GM23338 (cell line): ENCODE data around the gene PCDHA9. TPM values are rescaled to one million over a fixed set of nuclear protein-coding genes. Genes with fewer than 3 reads are reported as not detected.

Experiments used
- ATAC-seq: fragments of 200-7000 bp; cut with Tn5 transposase; 3 replicates; pipeline ENCODE4 v1.9.1; 2020
- DNase-seq: peaks from one replicate; pipeline ENCODE4 v3.0.0-alpha.2; 2015; ENCODE audit warnings: low spot score
- H2AFZ ChIP-seq: fragments of 200-600 bp; sonication (generic); 2 replicates; pipeline ENCODE4 v1.8.0; 2016; ENCODE audit warnings: antibody characterized with exemption, mild to moderate bottlenecking, moderate library complexity
- H3F3A ChIP-seq: fragments of 200-600 bp; sonication (generic); replicated peaks from 2 replicates; pipeline ENCODE4 v1.8.0; 2017; ENCODE audit warnings: antibody characterized with exemption, mixed run types, low read depth
- H3K27ac ChIP-seq: fragments of 200-600 bp; sonication (generic); 2 replicates; pipeline ENCODE4 v1.6.1; 2016; ENCODE audit warnings: low read depth
- H3K27me3 ChIP-seq: fragments of 200-600 bp; sonication (generic); 2 replicates; pipeline ENCODE4 v1.8.0; 2016; ENCODE audit warnings: mild to moderate bottlenecking, mixed run types, moderate library complexity; ENCODE audit not compliant: insufficient read depth
- H3K36me3 ChIP-seq: fragments of 200-600 bp; sonication (generic); 2 replicates; pipeline ENCODE4 v1.8.0; 2016; ENCODE audit warnings: mild to moderate bottlenecking; ENCODE audit not compliant: insufficient read depth
- H3K4me1 ChIP-seq: fragments of 200-600 bp; sonication (generic); 2 replicates; pipeline ENCODE4 v1.8.0; 2016; ENCODE audit warnings: mild to moderate bottlenecking, moderate library complexity; ENCODE audit not compliant: insufficient read depth
- H3K4me2 ChIP-seq: fragments of 200-600 bp; sonication (generic); 2 replicates; pipeline ENCODE4 v1.7.1; 2017; ENCODE audit warnings: mixed run types
- H3K4me3 ChIP-seq: fragments of 200-600 bp; sonication (generic); 2 replicates; pipeline ENCODE4 v1.6.1; 2016; ENCODE audit warnings: mixed run types
- H3K79me2 ChIP-seq: fragments of 200-600 bp; sonication (generic); replicated peaks from 2 replicates; pipeline ENCODE4 v1.8.0; 2017; ENCODE audit warnings: mild to moderate bottlenecking; ENCODE audit not compliant: insufficient read depth
- H3K9me2 ChIP-seq: fragments of 200-600 bp; sonication (generic); 2 replicates; pipeline ENCODE4 v1.8.0; 2017; ENCODE audit not compliant: insufficient read depth
- H4K20me1 ChIP-seq: fragments of 200-600 bp; sonication (generic); replicated peaks from 2 replicates; pipeline ENCODE4 v1.8.0; 2017; ENCODE audit warnings: mild to moderate bottlenecking; ENCODE audit not compliant: insufficient read depth
- H3K27ac Mint-ChIP-seq: 2 replicates; pipeline ENCODE4 v1.8.0; 2020; ENCODE audit warnings: inconsistent platforms, mild to moderate bottlenecking, moderate library complexity, mixed read lengths
- H3K27me3 Mint-ChIP-seq: 3 replicates; pipeline ENCODE4 v1.8.0; 2022; ENCODE audit warnings: low read depth, mild to moderate bottlenecking, moderate library complexity, mixed read lengths, inconsistent platforms; ENCODE audit not compliant: insufficient read depth, poor library complexity
- H3K36me3 Mint-ChIP-seq: 3 replicates; pipeline ENCODE4 v1.8.0; 2021; ENCODE audit warnings: low read depth, mild to moderate bottlenecking, inconsistent platforms, moderate library complexity, mixed read lengths
- H3K4me1 Mint-ChIP-seq: 3 replicates; pipeline ENCODE4 v1.8.0; 2020; ENCODE audit warnings: mild to moderate bottlenecking, inconsistent platforms, mixed read lengths
- H3K4me3 Mint-ChIP-seq: 3 replicates; pipeline ENCODE4 v1.8.0; 2021; ENCODE audit warnings: moderate library complexity, mild to moderate bottlenecking, inconsistent platforms, mixed read lengths
- H3K9me3 Mint-ChIP-seq: 3 replicates; pipeline ENCODE4 v1.8.0; 2020; ENCODE audit warnings: moderate library complexity, mild to moderate bottlenecking, inconsistent platforms, mixed read lengths
- CREB1 ChIP-seq: fragments of 250-450 bp; sonication (Bioruptor Pico); IDR thresholded peaks from 2 replicates; pipeline ENCODE4 v1.5.0; 2020; ENCODE audit warnings: low read depth, mild to moderate bottlenecking, moderate library complexity
- CTCF ChIP-seq, 2 experiments: fragments of 200-600 bp in 1 of 2; sonication (generic) in 1 of 2; conservative IDR thresholded peaks; 2 replicates each; pipeline versions ENCODE4 v1.5.1 to v1.6.1; 2016 to 2017; ENCODE audit warnings: antibody characterized with exemption in 2 of 2, low read depth in 2 of 2, mild to moderate bottlenecking in 2 of 2, moderate library complexity in 1 of 2
- ETS1 ChIP-seq: IDR thresholded peaks from 2 replicates; pipeline ENCODE4 v1.6.1; 2016; ENCODE audit warnings: antibody characterized with exemption
- REST ChIP-seq: IDR thresholded peaks from one replicate; pipeline ENCODE4 v1.6.1; 2018; ENCODE audit warnings: antibody characterized with exemption; ENCODE audit not compliant: unreplicated experiment
- ZNF331 ChIP-seq: fragments of 250-450 bp; sonication (Bioruptor Pico); IDR thresholded peaks from 2 replicates; pipeline ENCODE4 v1.5.0; 2020; ENCODE audit warnings: low read depth, mild to moderate bottlenecking, moderate library complexity
- ZNF462 ChIP-seq: fragments of 250-450 bp; sonication (Bioruptor Pico); IDR thresholded peaks from 2 replicates; pipeline ENCODE4 v1.5.0; 2020; ENCODE audit warnings: mild to moderate bottlenecking, moderate library complexity
- polyA plus RNA-seq: library from polyadenylated mRNA; unstranded; fragments of >200 nt; fragmentation: Nextera tagmentation; extraction: Ambion mirVana; gene quantifications from 2 replicates; pipeline ENCODE4 v1.2.1, GENCODE V29; 2016
- total RNA-seq: library from RNA; depleted of rRNA; stranded (reverse); fragments of >200 nt; shearing (Covaris generic); gene quantifications from 2 replicates; pipeline ENCODE4 v1.2.3, GENCODE V29; 2014

PCDHA9 gene
- total and polyA plus RNA-seq, 2 experiments from 2014 or later, result 1.6 to 3.3 TPM

- H3F3A ChIP-seq, result no peaks in the 10 kb centered on the region
- Mint-ChIP-seq H3K4me1 (no peaks in the 10 kb centered on the region), H3K4me3 (no peak overlapping the region), H3K27ac (no peak overlapping the region), H3K9me3 (peaks cover 31% of the 10 kb centered on the region; the same call in 2 of the 3 replicates), H3K27me3 (peaks cover 3% of the 10 kb centered on the region), H3K36me3 (peaks cover 51% of the 10 kb centered on the region)
- DNase-seq, result no peak
- H2AFZ ChIP-seq, result no peak overlapping the region
- H3K79me2 ChIP-seq, result peaks cover 15% of the 10 kb centered on the region
- no peaks in the 10 kb centered on the region for H3K4me1 ChIP-seq
- no peaks in the 10 kb centered on the region for H3K27me3 ChIP-seq
- no peak for TF ChIP-seq CREB1
- TF ChIP-seq ZNF331 (CRISPR knock-in tag), result no peak
- TF ChIP-seq ETS1, result no peak
- no peak for TF ChIP-seq REST
- TF ChIP-seq CTCF (conservative IDR thresholded peaks at IDR 0.05; ENCODE audit: low read depth in 2 of 2), result no peak
- no peak for TF ChIP-seq ZNF462 (CRISPR knock-in tag)
- H3K4me3 ChIP-seq, result no peak overlapping the region
- H3K36me3 ChIP-seq, result no peaks in the 10 kb centered on the region; the same call in 1 of the 2 replicates
- no peaks in the 10 kb centered on the region for H3K9me2 ChIP-seq
- no peak overlapping the region for H3K4me2 ChIP-seq
- no peak for ATAC-seq
- H4K20me1 ChIP-seq, result no peaks in the 10 kb centered on the region; the same call in 1 of the 2 replicates
- H3K27ac ChIP-seq, result no peak overlapping the region
Observed at GRCh38 chr5:140862441-140863295, 14.5 kb downstream of the PCDHA9 start.
